ENCODE results near the gene UPP2.

UPP2 gene

DNA sequence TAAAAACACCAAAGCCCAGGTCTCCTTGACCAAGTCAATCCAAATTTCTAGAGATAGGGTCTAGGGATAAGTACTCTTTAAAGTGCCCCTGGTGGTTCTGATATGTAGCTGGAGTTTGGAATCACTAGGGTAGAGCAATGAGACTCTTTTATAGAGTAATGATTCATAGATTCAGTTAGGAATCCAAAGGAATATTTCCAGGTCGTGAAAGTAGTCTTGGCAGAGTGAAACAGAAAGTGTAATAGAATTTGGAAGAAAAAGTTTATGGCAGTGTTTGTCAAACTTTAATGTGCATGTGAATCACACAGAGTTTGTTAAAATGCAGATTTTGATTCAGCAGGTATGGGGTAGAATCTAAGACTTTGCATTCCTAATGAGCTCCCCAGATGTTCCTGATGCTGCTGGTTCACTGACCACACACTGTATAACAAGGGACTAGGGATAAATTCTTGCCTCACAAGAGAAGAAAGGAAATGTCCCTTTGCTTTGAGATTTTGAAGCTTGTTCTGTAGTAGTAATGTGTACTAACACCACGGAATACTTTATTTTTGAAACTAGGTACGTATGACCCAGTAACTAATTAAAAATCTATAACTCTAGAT is 1.8 kb downstream of the UPP2 start:
- no peak overlapping the region for H3K4me3 ChIP-seq (ENCODE audit: low read depth in 1 of 2, low read length in 1 of 2)
- no peaks in the 10 kb centered on the region for H3K27me3 ChIP-seq
- no peaks in the 10 kb centered on the region for H3K9me3 ChIP-seq
- H3K4me1 ChIP-seq (ENCODE audit: control insufficient read depth in 1 of 2, insufficient read depth in 1 of 2, low read depth in 1 of 2, low read length in 1 of 2): peaks cover 4 to 5% of the 10 kb centered on the region in 2 experiments
- no peak for TF ChIP-seq CTCF (IDR thresholded peaks at IDR 0.05)
- H3K27ac ChIP-seq: no peak overlapping the region
- H3K36me3 ChIP-seq: no peaks in the 10 kb centered on the region

GRCh38 chr2:158104903-158105302 is 3.2 kb downstream of the UPP2 start:
- H3K4me1 ChIP-seq (ENCODE audit: control insufficient read depth in 1 of 2, insufficient read depth in 1 of 2, low read depth in 1 of 2, low read length in 1 of 2): peaks cover 4 to 5% of the 10 kb centered on the region in 2 experiments
- H3K4me3 ChIP-seq (ENCODE audit: low read depth in 1 of 2, low read length in 1 of 2): no peak overlapping the region
- H3K27me3 ChIP-seq: no peaks in the 10 kb centered on the region
- H3K9me3 ChIP-seq: no peaks in the 10 kb centered on the region
- TF ChIP-seq CTCF (IDR thresholded peaks at IDR 0.05): no peak
- H3K27ac ChIP-seq: no peak overlapping the region
- H3K36me3 ChIP-seq: no peaks in the 10 kb centered on the region

DNA sequence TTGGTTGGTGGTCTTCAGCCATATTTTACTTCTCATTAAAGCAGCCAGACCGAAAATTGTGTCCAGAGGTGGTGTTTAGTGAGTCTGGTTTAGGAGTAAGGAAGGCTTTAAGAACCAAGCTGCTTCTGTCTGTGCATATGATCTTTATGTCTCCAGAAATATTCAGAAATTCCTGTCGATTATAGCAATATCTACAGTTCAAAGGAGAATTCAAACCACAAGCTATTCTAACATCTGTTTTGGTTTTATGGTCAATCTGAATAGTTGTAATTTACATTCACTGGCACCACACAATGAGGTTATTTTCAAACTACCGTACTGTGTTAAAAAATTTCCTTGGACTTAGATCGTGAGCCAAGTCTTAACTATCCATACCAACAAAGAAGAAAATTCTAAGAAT is 11.3 kb downstream of the UPP2 start:
- H3K36me3 ChIP-seq: no peaks in the 10 kb centered on the region
- no peaks in the 10 kb centered on the region for H3K9me3 ChIP-seq
- H3K4me1 ChIP-seq (ENCODE audit: control insufficient read depth in 1 of 2, insufficient read depth in 1 of 2, low read depth in 1 of 2, low read length in 1 of 2): peaks cover 62 to 64% of the 10 kb centered on the region in 2 experiments
- TF ChIP-seq CTCF (IDR thresholded peaks at IDR 0.05): no peak
- H3K27ac ChIP-seq: peak overlapping the region; percentile 94
- H3K4me3 ChIP-seq (ENCODE audit: low read depth in 1 of 2, low read length in 1 of 2): peak overlapping the region in 1 of 2 experiments; percentile 46
- no peaks in the 10 kb centered on the region for H3K27me3 ChIP-seq

DNA sequence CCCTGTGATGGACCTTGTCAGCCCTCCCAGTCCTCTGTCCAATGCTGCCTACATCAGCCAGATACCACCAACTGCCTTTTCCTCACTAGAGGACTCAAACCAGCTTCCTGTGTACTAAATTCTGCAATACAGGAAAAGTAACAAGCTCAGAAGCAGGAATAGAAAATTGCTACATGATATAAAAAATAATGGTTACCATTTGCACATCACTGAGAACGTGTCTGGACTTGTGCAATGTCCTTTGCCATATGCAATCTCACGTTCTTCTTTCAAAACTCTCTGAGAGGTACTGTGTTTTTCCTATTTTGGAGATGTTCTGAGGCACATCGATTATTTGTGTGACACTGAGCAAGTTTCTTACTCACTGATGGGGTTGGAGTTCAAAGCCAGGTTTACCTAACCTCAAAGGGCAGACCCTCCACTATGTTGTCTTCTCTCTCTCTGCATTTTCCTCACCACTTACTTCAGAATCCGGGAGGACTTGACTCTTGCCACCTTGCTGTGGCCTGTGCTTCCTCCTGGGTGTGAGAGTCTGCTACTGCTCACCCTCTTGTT is 12.1 kb downstream of the UPP2 start:
- Histone ChIP-seq H3K36me3 (no peaks in the 10 kb centered on the region), H3K9me3 (no peaks in the 10 kb centered on the region), H3K4me3 (ENCODE audit: low read depth in 1 of 2, low read length in 1 of 2) (peak overlapping the region; percentile 17 to 46), H3K27ac (peak overlapping the region; percentile 94), H3K27me3 (no peaks in the 10 kb centered on the region), H3K4me1 (ENCODE audit: control insufficient read depth in 1 of 2, insufficient read depth in 1 of 2, low read depth in 1 of 2, low read length in 1 of 2) (peaks cover 69 to 71% of the 10 kb centered on the region in 2 experiments)
- no peak for TF ChIP-seq CTCF (IDR thresholded peaks at IDR 0.05)

- no peak for TF ChIP-seq CTCF (IDR thresholded peaks at IDR 0.05)
- H3K27ac ChIP-seq: peak overlapping the region; percentile 94
- no peaks in the 10 kb centered on the region for H3K9me3 ChIP-seq
- peaks cover 74 to 78% of the 10 kb centered on the region in 2 experiments for H3K4me1 ChIP-seq (ENCODE audit: control insufficient read depth in 1 of 2, insufficient read depth in 1 of 2, low read depth in 1 of 2, low read length in 1 of 2)
- peak overlapping the region; percentile 17 to 46 for H3K4me3 ChIP-seq (ENCODE audit: low read depth in 1 of 2, low read length in 1 of 2)
- no peaks in the 10 kb centered on the region for H3K36me3 ChIP-seq
- no peaks in the 10 kb centered on the region for H3K27me3 ChIP-seq
These were observed 12.8 kb downstream of the UPP2 start for GRCh38 chr2:158114516-158114915.

Data from neutrophil (primary cell).